Measurements from ENCODE around the gene ALG3. TPM values are rescaled to one million over a fixed set of nuclear protein-coding genes. Genes with fewer than 3 reads are reported as not detected.
A peak's percentile ranks its signal among the peaks of the same experiment; 100 is the strongest.

Gene ALG3
- 37.0 and 38.2 TPM in 2 replicates for total RNA-seq (2014; rRNA removed; shearing (Covaris generic))

- H3K4me3 ChIP-seq: peak within 1 kb of the TSS; percentile 88
- H3K4me1 ChIP-seq: no peaks in the 10 kb centered on the region
- H3K27me3 ChIP-seq: no peaks in the 10 kb centered on the region
- peak within 1 kb of the TSS; percentile 73 for H3K27ac ChIP-seq
- H3K36me3 ChIP-seq: no peaks in the 10 kb centered on the region; the same call in 1 of the 2 replicates
- DNase-seq: peak; percentile 79 to 86
- H3K9me3 ChIP-seq (replicated peaks): no peaks in the 10 kb centered on the region
Measured at GRCh38 chr3:184248454-184249411, at the start of gene ALG3. Gene ALG3, minus strand, starts transcription at chr3:184248962. Its CDS starts 22 bp downstream, at chr3:184248940.

GRCh38 chr3:184296616-184297015 is 47.9 kb upstream of the ALG3 start:
- Histone ChIP-seq H3K27me3 (no peaks in the 10 kb centered on the region; the same call in 1 of the 2 replicates), H3K27ac (no peak overlapping the region), H3K9me3 (replicated peaks) (no peaks in the 10 kb centered on the region), H3K4me1 (no peaks in the 10 kb centered on the region), H3K4me3 (no peak overlapping the region), H3K36me3 (peaks cover 15% of the 10 kb centered on the region)
- no peak for DNase-seq

GRCh38 chr3:184295771-184296170 is 47.0 kb upstream of the ALG3 start:
- Histone ChIP-seq H3K27ac (no peak overlapping the region), H3K4me1 (no peaks in the 10 kb centered on the region), H3K27me3 (no peaks in the 10 kb centered on the region; the same call in 1 of the 2 replicates), H3K9me3 (replicated peaks) (no peaks in the 10 kb centered on the region), H3K4me3 (no peak overlapping the region), H3K36me3 (peaks cover 6% of the 10 kb centered on the region; the same call in 1 of the 2 replicates)
- no peak for DNase-seq

GRCh38 chr3:184291738-184292445 is 43.1 kb upstream of the ALG3 start:
- Histone ChIP-seq H3K4me1 (no peaks in the 10 kb centered on the region), H3K27ac (no peak overlapping the region), H3K36me3 (no peaks in the 10 kb centered on the region), H3K9me3 (replicated peaks) (no peaks in the 10 kb centered on the region), H3K4me3 (no peak overlapping the region), H3K27me3 (no peaks in the 10 kb centered on the region; the same call in 1 of the 2 replicates)
- no peak for DNase-seq

- no peaks in the 10 kb centered on the region; the same call in 1 of the 2 replicates for H3K27me3 ChIP-seq
- no peak overlapping the region for H3K4me3 ChIP-seq
- DNase-seq: no peak
- no peaks in the 10 kb centered on the region for H3K36me3 ChIP-seq
- no peak overlapping the region for H3K27ac ChIP-seq
- no peaks in the 10 kb centered on the region for H3K9me3 ChIP-seq (replicated peaks)
- no peaks in the 10 kb centered on the region for H3K4me1 ChIP-seq
Measured at GRCh38 chr3:184291044-184291737, 42.4 kb upstream of the ALG3 start.

- Histone ChIP-seq H3K4me1 (no peaks in the 10 kb centered on the region), H3K9me3 (replicated peaks) (no peaks in the 10 kb centered on the region), H3K27ac (no peak overlapping the region), H3K4me3 (no peak overlapping the region), H3K27me3 (no peaks in the 10 kb centered on the region; the same call in 1 of the 2 replicates), H3K36me3 (no peaks in the 10 kb centered on the region)
- DNase-seq: no peak
Measured at GRCh38 chr3:184290331-184290730, 41.6 kb upstream of the ALG3 start.

GRCh38 chr3:184289426-184289938 is 40.7 kb upstream of the ALG3 start:
- no peaks in the 10 kb centered on the region; the same call in 1 of the 2 replicates for H3K27me3 ChIP-seq
- H3K27ac ChIP-seq: no peak overlapping the region
- no peaks in the 10 kb centered on the region for H3K4me1 ChIP-seq
- H3K36me3 ChIP-seq: no peaks in the 10 kb centered on the region
- no peak overlapping the region for H3K4me3 ChIP-seq
- no peaks in the 10 kb centered on the region for H3K9me3 ChIP-seq (replicated peaks)
- peak; percentile 79 to 88 for DNase-seq

- H3K36me3 ChIP-seq: no peaks in the 10 kb centered on the region
- no peak overlapping the region for H3K4me3 ChIP-seq
- H3K4me1 ChIP-seq: no peaks in the 10 kb centered on the region
- DNase-seq: peak; percentile 64 to 69
- H3K9me3 ChIP-seq (replicated peaks): no peaks in the 10 kb centered on the region
- no peak overlapping the region for H3K27ac ChIP-seq
- H3K27me3 ChIP-seq: no peaks in the 10 kb centered on the region
Measured at GRCh38 chr3:184284696-184285095, 35.9 kb upstream of the ALG3 start.

- Histone ChIP-seq H3K4me3 (no peak overlapping the region), H3K27me3 (no peaks in the 10 kb centered on the region), H3K9me3 (replicated peaks) (no peaks in the 10 kb centered on the region), H3K4me1 (no peaks in the 10 kb centered on the region), H3K36me3 (no peaks in the 10 kb centered on the region), H3K27ac (no peak overlapping the region)
- no peak for DNase-seq
Measured at GRCh38 chr3:184283681-184284080, 34.9 kb upstream of the ALG3 start.

GRCh38 chr3:184282941-184283340 is 34.2 kb upstream of the ALG3 start:
- no peak for DNase-seq
- H3K9me3 ChIP-seq (replicated peaks): no peaks in the 10 kb centered on the region
- no peaks in the 10 kb centered on the region for H3K27me3 ChIP-seq
- H3K27ac ChIP-seq: no peak overlapping the region
- no peak overlapping the region for H3K4me3 ChIP-seq
- H3K4me1 ChIP-seq: no peaks in the 10 kb centered on the region
- no peaks in the 10 kb centered on the region for H3K36me3 ChIP-seq

GRCh38 chr3:184277366-184277765 is 28.6 kb upstream of the ALG3 start:
- H3K4me3 ChIP-seq: no peak overlapping the region
- H3K27me3 ChIP-seq: peaks cover 20% of the 10 kb centered on the region
- no peaks in the 10 kb centered on the region for H3K36me3 ChIP-seq
- H3K4me1 ChIP-seq: no peaks in the 10 kb centered on the region
- H3K27ac ChIP-seq: no peak overlapping the region
- H3K9me3 ChIP-seq (replicated peaks): no peaks in the 10 kb centered on the region
- DNase-seq: no peak

- no peaks in the 10 kb centered on the region for H3K9me3 ChIP-seq (replicated peaks)
- no peaks in the 10 kb centered on the region for H3K4me1 ChIP-seq
- DNase-seq: no peak
- H3K4me3 ChIP-seq: no peak within 1 kb of the TSS
- H3K27ac ChIP-seq: no peak within 1 kb of the TSS
- peaks cover 20% of the 10 kb centered on the region for H3K27me3 ChIP-seq
- no peaks in the 10 kb centered on the region for H3K36me3 ChIP-seq
Measured at GRCh38 chr3:184275961-184276910, 27.5 kb upstream of the ALG3 start, which contains the start of gene ECE2. Gene ECE2, plus strand, starts transcription at chr3:184276022. Its CDS starts 132 bp downstream, at chr3:184276154.

- DNase-seq: no peak
- Histone ChIP-seq H3K9me3 (replicated peaks) (no peaks in the 10 kb centered on the region), H3K27ac (no peak overlapping the region), H3K4me3 (no peak overlapping the region), H3K27me3 (peaks cover 20% of the 10 kb centered on the region), H3K4me1 (no peaks in the 10 kb centered on the region), H3K36me3 (no peaks in the 10 kb centered on the region)
Measured at GRCh38 chr3:184275381-184275701, 26.6 kb upstream of the ALG3 start.

Measured in SJCRH30 (cell line).